Measurements from ENCODE around the gene DCAF8.

The DCAF8 gene

GRCh38 chr1:160206036-160206389, 56.3 kb downstream of the DCAF8 start:
- in situ Hi-C loops (cut with MboI; ENCODE audit: low sequenced_read_pairs) = no loop called here

DNA sequence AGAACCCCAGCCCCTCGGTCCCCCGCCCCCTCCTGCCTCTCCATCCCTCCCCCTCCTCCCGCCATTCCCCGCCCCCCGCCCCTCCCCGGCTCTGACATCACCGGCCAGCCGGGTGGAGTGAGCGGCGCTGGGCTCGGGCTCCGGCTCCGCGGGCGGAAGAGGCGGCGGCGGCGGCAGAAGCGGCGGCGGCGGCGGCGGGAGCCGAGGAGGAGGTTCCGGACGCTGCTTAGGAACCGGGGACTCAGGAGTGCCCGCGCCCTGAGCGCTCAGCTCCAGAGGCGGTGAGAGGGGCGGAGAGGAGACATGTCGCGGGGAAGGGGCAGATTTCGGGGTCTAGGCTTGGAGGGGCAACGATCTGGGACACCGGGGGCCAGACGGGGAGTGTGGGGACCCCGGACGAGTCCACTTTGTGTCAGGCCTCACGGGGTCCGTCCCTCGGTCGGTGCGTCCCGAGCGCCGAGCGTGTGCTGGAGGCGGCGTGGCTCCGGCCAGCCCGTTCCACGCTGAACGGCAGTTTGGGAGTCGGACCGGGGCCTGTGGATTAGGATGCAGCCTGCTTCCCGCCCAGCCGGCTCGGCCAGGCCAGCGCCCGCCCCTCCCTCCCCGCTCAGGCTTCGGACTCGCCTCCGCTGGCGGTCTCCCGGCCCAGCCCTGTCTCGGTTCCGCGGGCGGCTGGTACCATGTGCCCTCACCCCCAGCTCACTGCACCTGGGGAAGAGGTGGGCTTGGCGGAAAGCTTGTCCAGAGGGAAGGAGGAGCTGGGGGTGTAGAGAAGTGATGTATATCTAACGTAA, 56.9 kb downstream of the DCAF8 start, which contains the start of gene PEA15:
TSS of gene PEA15 (plus strand) at position 143 of the 794 bp plus-strand sequence. CDS start 6,161 bp downstream, outside the sequence.
- in situ Hi-C loops (cut with MboI; ENCODE audit: low sequenced_read_pairs) = no loop called here

DNA sequence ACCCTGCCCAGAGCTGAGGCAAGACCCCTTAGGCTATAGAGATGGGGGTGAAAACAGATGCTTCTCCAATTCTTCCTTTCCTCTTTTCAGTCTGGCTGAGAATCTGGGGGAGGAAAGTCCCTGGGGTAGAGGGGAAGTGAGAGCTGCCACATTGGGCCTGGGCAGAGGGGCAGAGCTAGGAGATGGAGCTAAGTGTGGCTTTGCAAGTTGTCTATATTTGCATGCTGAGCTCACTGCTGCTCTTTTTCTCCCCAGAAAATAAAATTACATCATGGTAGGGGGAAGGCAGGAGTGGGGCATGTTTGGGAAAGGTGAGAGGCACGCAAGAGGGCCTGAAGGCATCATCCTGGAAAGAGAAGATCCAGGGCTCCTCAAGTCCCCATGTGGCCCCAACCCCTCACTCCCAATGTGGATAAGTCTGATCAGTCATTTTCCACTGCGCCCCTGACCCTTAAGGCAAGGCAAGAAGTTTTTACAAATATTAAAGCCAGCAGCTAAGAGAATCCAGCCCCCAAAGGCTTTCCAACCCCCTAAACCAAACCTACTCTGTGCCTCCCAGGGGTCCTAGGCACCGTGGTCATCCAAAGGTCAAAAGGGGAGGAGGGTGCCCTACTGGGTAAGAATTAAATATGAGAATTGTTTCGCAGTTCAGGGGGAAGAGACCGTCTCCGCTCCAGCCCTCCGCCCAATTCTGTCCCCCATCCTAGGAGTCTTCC, 57.7 kb downstream of the DCAF8 start:
- in situ Hi-C loops (cut with MboI; ENCODE audit: low sequenced_read_pairs) = no loop called here

- in situ Hi-C loops (cut with MboI; ENCODE audit: low sequenced_read_pairs) = no loop called here
Observed at GRCh38 chr1:160200786-160201185, 61.6 kb downstream of the DCAF8 start.

- in situ Hi-C loops (cut with MboI; ENCODE audit: low sequenced_read_pairs) = no loop called here
Observed at GRCh38 chr1:160197231-160197630, 65.1 kb downstream of the DCAF8 start.

- in situ Hi-C loops (cut with MboI; ENCODE audit: low sequenced_read_pairs) = no loop called here
Observed at GRCh38 chr1:160196143-160196542, 66.2 kb downstream of the DCAF8 start.

GRCh38 chr1:160194737-160195059, 67.7 kb downstream of the DCAF8 start:
- in situ Hi-C loops (cut with MboI; ENCODE audit: low sequenced_read_pairs) = no loop called here

DNA sequence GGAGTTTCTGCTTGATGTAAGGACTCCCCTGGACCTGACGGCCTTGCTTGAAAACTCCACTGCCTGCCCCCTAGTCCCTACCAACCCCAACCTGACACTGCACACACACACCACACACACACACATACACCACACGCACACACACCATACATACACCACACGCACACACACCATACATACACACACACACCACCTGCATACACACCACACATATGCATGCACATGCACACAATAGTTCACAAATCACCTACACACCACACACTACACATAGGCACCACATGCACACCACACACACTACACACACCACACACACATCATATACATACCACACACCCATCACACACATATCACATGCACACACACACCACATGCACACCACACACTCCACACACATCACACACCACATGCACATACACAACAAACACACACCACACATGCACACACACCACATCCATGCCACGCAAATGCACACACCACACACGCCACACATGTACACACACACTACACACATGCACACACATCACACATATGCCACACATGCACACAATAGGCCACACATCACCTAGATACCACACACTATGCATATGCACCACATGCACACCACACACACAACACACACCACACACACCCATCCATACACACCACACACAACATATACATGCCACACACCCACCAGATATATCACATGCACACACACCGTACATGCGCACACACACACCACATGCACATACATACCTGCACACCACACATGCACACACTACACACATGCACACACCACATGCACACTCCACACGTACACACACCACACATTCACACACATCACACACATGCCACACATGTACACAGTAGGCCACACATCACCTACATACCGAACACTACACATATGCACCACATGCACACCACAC, 68.3 kb downstream of the DCAF8 start:
- in situ Hi-C loops (cut with MboI; ENCODE audit: low sequenced_read_pairs) = no loop called here

- in situ Hi-C loops (cut with MboI; ENCODE audit: low sequenced_read_pairs) = no loop called here
Observed at GRCh38 chr1:160193091-160193819, 69.1 kb downstream of the DCAF8 start.

DNA sequence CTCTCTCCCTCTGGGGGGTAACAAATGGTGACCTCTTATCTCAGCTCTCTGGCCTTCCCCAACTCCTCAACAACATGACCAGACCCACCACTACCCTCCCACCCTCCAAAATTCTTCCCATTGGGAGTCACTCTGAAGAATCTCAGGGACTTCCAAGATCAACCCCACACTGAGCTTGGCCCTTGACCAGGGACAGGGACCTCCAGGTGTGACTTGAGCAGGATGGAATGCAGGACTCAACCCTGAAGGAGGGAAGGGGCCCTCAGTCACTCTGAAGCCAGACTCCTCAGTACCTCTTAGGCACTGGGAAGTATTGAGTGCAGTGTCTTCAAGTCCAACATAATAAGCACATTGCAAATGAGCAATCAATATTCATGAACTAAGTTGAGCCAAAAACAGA, 70.1 kb downstream of the DCAF8 start:
- in situ Hi-C loops (cut with MboI; ENCODE audit: low sequenced_read_pairs) = no loop called here

DNA sequence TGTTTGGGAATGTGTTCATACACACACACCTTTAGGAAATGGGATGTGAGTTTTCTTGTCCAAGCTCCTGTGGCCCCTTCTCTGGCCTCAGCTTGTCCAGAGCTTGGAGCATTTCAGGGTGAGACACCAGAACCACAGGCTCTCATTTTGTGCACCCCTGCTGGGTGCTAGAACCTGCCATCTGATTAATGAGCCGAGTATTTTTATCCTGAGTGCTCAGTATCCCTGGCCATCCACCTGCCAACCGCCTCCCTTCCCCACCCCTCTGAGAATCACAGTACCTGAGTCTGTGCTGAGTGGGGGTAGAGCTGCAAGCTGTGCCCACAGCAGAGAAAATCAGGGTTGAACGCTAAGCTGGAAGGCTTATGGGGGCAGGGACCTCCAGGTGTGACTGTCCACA, 70.6 kb downstream of the DCAF8 start:
- in situ Hi-C loops (cut with MboI; ENCODE audit: low sequenced_read_pairs) = no loop called here

DNA sequence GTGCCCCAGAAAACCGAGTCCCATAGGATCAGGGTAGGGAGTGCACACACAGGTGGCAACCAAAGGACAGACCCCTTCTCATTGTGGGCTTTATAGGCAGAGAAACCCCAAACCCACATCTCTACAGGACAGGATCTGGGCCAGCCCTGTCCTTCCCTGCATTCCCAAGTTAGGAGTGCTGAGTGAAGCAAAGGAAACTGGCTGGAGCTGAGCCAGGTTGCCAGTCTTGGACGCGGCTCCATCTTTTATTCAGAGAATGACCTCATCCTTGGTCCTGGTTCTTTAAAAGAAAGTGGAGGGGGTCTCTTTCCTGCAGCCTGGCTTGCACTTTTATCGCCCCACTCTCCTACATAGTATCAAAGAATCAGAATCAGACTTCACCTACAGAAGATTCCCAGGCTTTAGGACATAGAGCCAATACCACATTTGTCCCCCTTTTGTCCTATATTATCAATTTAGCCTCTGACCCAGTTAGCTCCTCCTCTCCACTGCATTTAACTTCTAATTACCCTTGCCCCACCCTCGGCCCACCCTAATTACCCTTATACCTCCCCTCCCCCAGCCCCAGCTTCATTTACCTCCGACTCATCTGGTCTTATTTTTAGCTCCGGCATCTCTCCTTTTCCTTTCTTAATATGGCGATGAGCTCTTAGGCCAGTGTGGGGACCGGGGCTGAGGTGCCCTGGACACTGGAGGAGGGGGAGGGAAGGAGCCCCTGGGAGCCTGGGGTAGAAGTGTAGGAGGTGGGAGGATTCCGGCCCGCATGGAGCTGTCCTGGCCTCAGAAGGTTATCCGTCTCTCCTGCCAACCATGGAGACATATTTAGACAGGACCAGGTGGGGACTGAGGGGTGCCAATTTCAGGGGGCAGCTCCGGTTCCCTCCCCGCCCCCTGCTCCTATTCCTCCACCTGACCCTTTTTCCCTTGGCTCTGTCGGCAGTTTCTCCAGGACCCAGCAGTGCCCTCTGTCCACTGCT, 72.4 kb downstream of the DCAF8 start, which contains the start of gene CASQ1:
TSS of gene CASQ1 (plus strand) at position 927 of the 977 bp plus-strand sequence. CDS start 177 bp downstream, outside the sequence.
- in situ Hi-C loops (cut with MboI; ENCODE audit: low sequenced_read_pairs) = no loop called here

GRCh38 chr1:160188341-160188740, 74.0 kb downstream of the DCAF8 start:
- in situ Hi-C loops (cut with MboI; ENCODE audit: low sequenced_read_pairs) = no loop called here

DNA sequence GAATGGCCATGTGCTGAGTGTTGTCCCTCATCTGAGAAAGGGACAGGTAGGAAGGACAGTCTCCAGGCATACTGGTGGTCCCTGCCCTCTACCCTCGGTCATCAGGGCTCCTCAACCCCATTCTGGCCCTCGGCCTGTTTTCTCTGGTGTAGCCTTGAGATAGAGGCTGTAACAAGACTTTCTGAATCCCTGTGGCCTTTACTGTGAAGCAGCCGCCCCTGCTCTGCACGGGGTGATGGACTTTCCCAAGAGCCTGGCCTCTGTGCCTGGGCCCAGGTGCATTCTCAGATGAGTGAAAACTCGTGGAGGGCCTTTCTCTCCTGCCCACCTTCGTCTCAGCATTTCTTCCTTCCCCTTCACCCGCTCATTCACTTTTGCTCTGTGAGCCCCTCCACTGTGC, 74.9 kb downstream of the DCAF8 start:
- in situ Hi-C loops (cut with MboI; ENCODE audit: low sequenced_read_pairs) = no loop called here

DNA sequence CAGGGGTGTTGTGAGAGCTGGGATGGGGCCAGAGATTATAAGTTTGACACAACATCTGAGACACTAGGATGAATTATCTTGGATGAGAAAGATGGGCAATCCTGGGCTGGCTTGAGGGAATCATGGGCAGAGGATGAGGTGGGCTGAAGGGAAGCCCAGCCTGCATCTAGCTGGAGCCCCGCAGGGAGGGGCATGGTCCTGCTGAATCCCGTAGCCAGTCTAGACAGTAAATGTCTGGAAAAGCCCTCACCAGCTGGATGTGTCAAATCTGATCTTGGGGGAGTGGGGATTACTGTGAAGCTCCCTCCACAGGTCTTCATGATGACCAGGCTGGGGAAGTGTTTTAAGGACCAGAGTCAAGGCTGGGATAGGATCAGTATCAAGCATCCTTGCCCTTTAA, 75.6 kb downstream of the DCAF8 start:
- in situ Hi-C loops (cut with MboI; ENCODE audit: low sequenced_read_pairs) = no loop called here

GRCh38 chr1:160186246-160186645, 76.1 kb downstream of the DCAF8 start:
- in situ Hi-C loops (cut with MboI; ENCODE audit: low sequenced_read_pairs) = no loop called here

- in situ Hi-C loops (cut with MboI; ENCODE audit: low sequenced_read_pairs) = no loop called here
Observed at GRCh38 chr1:160179336-160179735, 83.0 kb downstream of the DCAF8 start.

DNA sequence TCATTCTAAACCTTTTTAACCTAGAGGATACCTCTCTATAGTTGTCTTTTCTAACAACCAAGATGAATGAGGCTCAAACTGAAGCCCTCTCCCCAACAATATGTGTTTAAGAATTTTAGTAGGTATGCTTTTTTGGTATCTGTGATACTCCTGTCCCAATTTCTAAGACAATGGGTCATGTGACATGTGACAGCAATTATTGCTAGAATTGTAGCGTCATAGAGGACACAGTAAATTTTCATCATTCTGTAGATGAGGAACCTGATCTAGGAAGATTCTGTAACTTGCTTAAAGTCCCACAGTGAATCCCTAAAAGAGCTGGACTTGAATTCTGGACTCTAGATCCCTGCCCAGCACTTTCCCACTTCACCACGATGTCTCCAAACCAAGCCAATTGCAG, 83.6 kb downstream of the DCAF8 start:
- in situ Hi-C loops (cut with MboI; ENCODE audit: low sequenced_read_pairs) = no loop called here

DNA sequence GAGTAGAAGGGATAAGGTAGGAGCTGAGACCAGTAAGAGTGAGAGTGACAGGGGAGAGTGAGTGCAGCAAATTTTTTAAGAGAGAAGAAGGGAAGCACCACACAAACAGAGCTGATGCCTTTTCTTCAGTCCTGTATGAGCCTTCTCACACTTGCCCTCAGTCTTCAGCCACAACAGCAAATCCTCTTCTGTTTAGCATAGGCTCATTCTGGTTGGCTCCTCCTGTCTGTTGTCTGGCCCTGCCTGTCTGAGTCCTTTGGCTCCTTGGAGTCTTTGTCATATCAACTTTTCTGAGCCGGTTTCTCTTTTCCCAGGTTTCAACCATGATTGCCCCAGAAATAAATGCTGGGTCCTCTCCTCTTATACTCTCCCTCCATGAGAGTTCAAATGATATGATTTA, 84.7 kb downstream of the DCAF8 start:
- in situ Hi-C loops (cut with MboI; ENCODE audit: low sequenced_read_pairs) = no loop called here

DNA sequence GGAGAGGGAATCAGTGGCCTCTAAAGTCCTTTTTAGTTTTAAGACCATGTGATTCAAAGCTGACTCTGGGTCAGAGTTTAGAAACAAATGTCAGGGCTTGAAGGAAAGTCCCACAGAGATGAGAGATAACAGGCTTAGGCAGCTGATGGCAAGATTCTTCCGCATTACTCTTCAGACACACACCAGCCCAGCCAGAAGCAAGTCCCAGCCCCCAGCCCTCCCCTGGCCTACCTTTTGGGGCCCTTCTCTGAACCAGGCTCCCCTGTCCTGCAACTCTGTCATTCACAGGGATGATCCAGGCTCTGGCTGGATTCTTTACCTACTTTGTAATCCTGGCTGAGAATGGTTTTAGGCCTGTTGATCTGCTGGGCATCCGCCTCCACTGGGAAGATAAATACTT, 85.1 kb downstream of the DCAF8 start:
- in situ Hi-C loops (cut with MboI; ENCODE audit: low sequenced_read_pairs) = no loop called here
